ENCODE results near the gene ARF4. TPM values are rescaled to one million over a fixed set of nuclear protein-coding genes. Genes with fewer than 3 reads are reported as not detected.
A peak's percentile ranks its signal among the peaks of the same experiment; 100 is the strongest.

ARF4 gene
- total RNA-seq, 1 donor from 2014 or later = 130 TPM

GRCh38 chr3:57569859-57570450, 27.2 kb downstream of the ARF4 start:
- Histone ChIP-seq H3K27ac (no peak overlapping the region), H3K4me1 (no peaks in the 10 kb centered on the region), H3K36me3 (peaks cover 87% of the 10 kb centered on the region), H3K27me3 (no peaks in the 10 kb centered on the region), H3K9me3 (no peaks in the 10 kb centered on the region), H3K4me3 (no peak overlapping the region)
- TF ChIP-seq CTCF (IDR thresholded peaks at IDR 0.05) = no peak
- no peak for ATAC-seq
- intact Hi-C loops (cut with DNase I) = no loop called here
- no peak for DNase-seq

GRCh38 chr3:57559526-57559925, 37.6 kb downstream of the ARF4 start:
- TF ChIP-seq CTCF (IDR thresholded peaks at IDR 0.05) = no peak
- Histone ChIP-seq H3K36me3 (peaks cover 41% of the 10 kb centered on the region), H3K27me3 (no peaks in the 10 kb centered on the region), H3K4me1 (peaks cover 26% of the 10 kb centered on the region), H3K9me3 (no peaks in the 10 kb centered on the region), H3K4me3 (no peak overlapping the region), H3K27ac (no peak overlapping the region)
- ATAC-seq (no peak), DNase-seq (no peak)
- intact Hi-C loops (cut with DNase I) = no loop called here

- ATAC-seq = peak; percentile 7
- DNase-seq = no peak
Observed at GRCh38 chr3:57557085-57557537, 40.0 kb downstream of the ARF4 start.

GRCh38 chr3:57556459-57557084, 40.6 kb downstream of the ARF4 start:
- no peak for DNase-seq
- intact Hi-C loops (cut with DNase I) = no loop called here
- Histone ChIP-seq H3K27me3 (no peaks in the 10 kb centered on the region), H3K36me3 (peaks cover 32% of the 10 kb centered on the region), H3K4me3 (peak overlapping the region; percentile 96), H3K4me1 (peaks cover 26% of the 10 kb centered on the region), H3K9me3 (no peaks in the 10 kb centered on the region), H3K27ac (peak overlapping the region; percentile 97)
- no peak for TF ChIP-seq CTCF (IDR thresholded peaks at IDR 0.05)
- peak; percentile 62 for ATAC-seq

More at GRCh38 chr3:57557085-57557537, 40.0 kb downstream of the ARF4 start:
- intact Hi-C loops (cut with DNase I) = no loop called here
- no peak for TF ChIP-seq CTCF (IDR thresholded peaks at IDR 0.05)
- peaks cover 36% of the 10 kb centered on the region for H3K36me3 ChIP-seq
- peaks cover 26% of the 10 kb centered on the region for H3K4me1 ChIP-seq
- no peaks in the 10 kb centered on the region for H3K9me3 ChIP-seq
- peak overlapping the region; percentile 97 for H3K27ac ChIP-seq
- peak overlapping the region; percentile 96 for H3K4me3 ChIP-seq
- H3K27me3 ChIP-seq = no peaks in the 10 kb centered on the region

- peaks cover 26% of the 10 kb centered on the region for H3K4me1 ChIP-seq
- intact Hi-C loops (cut with DNase I) = no loop called here
- peaks cover 26% of the 10 kb centered on the region for H3K36me3 ChIP-seq
- no peak for TF ChIP-seq CTCF (IDR thresholded peaks at IDR 0.05)
- ATAC-seq (peak; percentile 94), DNase-seq (peak; percentile 93)
- H3K9me3 ChIP-seq = no peaks in the 10 kb centered on the region
- H3K4me3 ChIP-seq = peak within 1 kb of the TSS; percentile 96
- peak within 1 kb of the TSS; percentile 97 for H3K27ac ChIP-seq
- no peaks in the 10 kb centered on the region for H3K27me3 ChIP-seq
Observed at GRCh38 chr3:57555738-57556458, 41.2 kb downstream of the ARF4 start, which contains the start of gene PDE12. TSS of gene PDE12 (plus strand) at chr3:57556274. CDS start at chr3:57556380, 106 bp downstream.

Data from upper lobe of right lung (tissue), 1 donor.